Cardiac muscle cell (in vitro differentiated cells and primary cell): ENCODE measurements around the gene CKS1B. TPM values are rescaled to one million over a fixed set of nuclear protein-coding genes. Genes with fewer than 3 reads are reported as not detected.
A peak's percentile ranks its signal among the peaks of the same experiment; 100 is the strongest.

Source experiments
- DNase-seq, 2 donors: peaks; one replicate each; pipeline versions ENCODE4 v3.0.0 to v3.0.0-alpha.2; 2010 to 2017; ENCODE audit warnings: low read depth in 1 of 2, low spot score in 1 of 2
- H3K27ac ChIP-seq: fragments of 200-600 bp; sonication (generic); 2 replicates; pipeline ENCODE4 v1.5.1; 2016
- H3K27me3 ChIP-seq: fragments of 200-600 bp; sonication (generic); 2 replicates; pipeline ENCODE4 v1.6.0; 2016; ENCODE audit warnings: control low read depth
- H3K36me3 ChIP-seq: fragments of 200-600 bp; sonication (generic); 2 replicates; pipeline ENCODE4 v1.5.1; 2016; ENCODE audit warnings: control low read depth
- H3K4me1 ChIP-seq: fragments of 200-600 bp; sonication (generic); 2 replicates; pipeline ENCODE4 v1.8.1; 2017; ENCODE audit warnings: low read depth, mild to moderate bottlenecking, mixed run types
- H3K4me3 ChIP-seq: fragments of 200-600 bp; sonication (generic); 2 replicates; pipeline ENCODE4 v1.5.1; 2016; ENCODE audit warnings: mild to moderate bottlenecking
- H3K9me3 ChIP-seq: fragments of 200-600 bp; sonication (generic); 2 replicates; pipeline ENCODE4 v1.5.1; 2017; ENCODE audit warnings: low read depth, mild to moderate bottlenecking, control low read depth
- CTCF ChIP-seq: IDR thresholded peaks from 2 replicates; pipeline ENCODE4 v1.5.1; 2012; ENCODE audit warnings: low read depth, mild to moderate bottlenecking, low read length
- polyA plus RNA-seq: library from polyadenylated mRNA; unstranded; fragments of >200 nt; fragmentation: Nextera tagmentation; extraction: Ambion mirVana; gene quantifications from 2 replicates; pipeline ENCODE4 v1.2.1, GENCODE V29; 2016
- total RNA-seq: library from RNA; depleted of rRNA; stranded (reverse); fragments of >200 nt; gene quantifications from 2 replicates; pipeline ENCODE4 v1.2.3, GENCODE V29; 2016

The CKS1B gene
- total and polyA plus RNA-seq, 2 experiments from 2014 or later: 96.5 to 157 TPM

GRCh38 chr1:155005076-155006011 is 30.9 kb downstream of the CKS1B start:
- H3K4me1 ChIP-seq: no peaks in the 10 kb centered on the region
- no peaks in the 10 kb centered on the region for H3K9me3 ChIP-seq
- no peak for TF ChIP-seq CTCF
- no peak for DNase-seq
- H3K36me3 ChIP-seq: no peaks in the 10 kb centered on the region
- H3K4me3 ChIP-seq: no peak overlapping the region
- H3K27ac ChIP-seq: no peak overlapping the region
- H3K27me3 ChIP-seq: no peaks in the 10 kb centered on the region

DNA sequence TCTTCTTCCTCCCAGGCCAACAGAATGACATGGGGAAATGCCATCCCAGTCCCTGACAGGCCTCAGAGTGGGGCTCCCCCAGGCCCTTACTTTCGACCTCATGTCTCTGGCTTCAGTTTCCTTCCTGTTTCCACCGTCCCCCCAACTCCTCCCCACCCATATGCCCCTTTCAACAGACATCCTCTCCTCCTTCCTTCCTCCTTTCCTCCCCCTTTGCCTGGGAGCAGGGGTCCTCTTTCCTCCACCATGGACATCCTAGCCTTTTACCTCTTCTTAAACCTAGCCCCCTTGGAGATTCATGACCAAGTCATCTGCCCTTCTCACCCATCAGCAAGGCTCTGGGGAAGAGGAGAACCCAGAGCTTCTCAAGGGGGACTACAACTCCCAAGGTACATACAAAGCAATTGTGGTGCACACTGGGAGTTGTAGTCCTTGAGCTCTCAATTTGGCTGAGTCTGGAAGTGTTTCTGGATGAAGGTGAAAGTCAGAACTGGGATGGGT is 32.2 kb downstream of the CKS1B start:
- TF ChIP-seq CTCF: no peak
- DNase-seq: peak in 1 of 2 donors; percentile 41
- no peaks in the 10 kb centered on the region for H3K4me1 ChIP-seq

GRCh38 chr1:155007251-155007828 is 32.9 kb downstream of the CKS1B start:
- Histone ChIP-seq H3K27ac (no peak overlapping the region), H3K4me1 (no peaks in the 10 kb centered on the region), H3K4me3 (no peak overlapping the region), H3K36me3 (no peaks in the 10 kb centered on the region), H3K9me3 (no peaks in the 10 kb centered on the region), H3K27me3 (no peaks in the 10 kb centered on the region)
- no peak for TF ChIP-seq CTCF
- no peak for DNase-seq

More for the DNA sequence above, 32.2 kb downstream of the CKS1B start:
- Histone ChIP-seq H3K9me3 (no peaks in the 10 kb centered on the region), H3K27me3 (no peaks in the 10 kb centered on the region), H3K36me3 (no peaks in the 10 kb centered on the region), H3K4me3 (no peak overlapping the region), H3K27ac (no peak overlapping the region)

DNA sequence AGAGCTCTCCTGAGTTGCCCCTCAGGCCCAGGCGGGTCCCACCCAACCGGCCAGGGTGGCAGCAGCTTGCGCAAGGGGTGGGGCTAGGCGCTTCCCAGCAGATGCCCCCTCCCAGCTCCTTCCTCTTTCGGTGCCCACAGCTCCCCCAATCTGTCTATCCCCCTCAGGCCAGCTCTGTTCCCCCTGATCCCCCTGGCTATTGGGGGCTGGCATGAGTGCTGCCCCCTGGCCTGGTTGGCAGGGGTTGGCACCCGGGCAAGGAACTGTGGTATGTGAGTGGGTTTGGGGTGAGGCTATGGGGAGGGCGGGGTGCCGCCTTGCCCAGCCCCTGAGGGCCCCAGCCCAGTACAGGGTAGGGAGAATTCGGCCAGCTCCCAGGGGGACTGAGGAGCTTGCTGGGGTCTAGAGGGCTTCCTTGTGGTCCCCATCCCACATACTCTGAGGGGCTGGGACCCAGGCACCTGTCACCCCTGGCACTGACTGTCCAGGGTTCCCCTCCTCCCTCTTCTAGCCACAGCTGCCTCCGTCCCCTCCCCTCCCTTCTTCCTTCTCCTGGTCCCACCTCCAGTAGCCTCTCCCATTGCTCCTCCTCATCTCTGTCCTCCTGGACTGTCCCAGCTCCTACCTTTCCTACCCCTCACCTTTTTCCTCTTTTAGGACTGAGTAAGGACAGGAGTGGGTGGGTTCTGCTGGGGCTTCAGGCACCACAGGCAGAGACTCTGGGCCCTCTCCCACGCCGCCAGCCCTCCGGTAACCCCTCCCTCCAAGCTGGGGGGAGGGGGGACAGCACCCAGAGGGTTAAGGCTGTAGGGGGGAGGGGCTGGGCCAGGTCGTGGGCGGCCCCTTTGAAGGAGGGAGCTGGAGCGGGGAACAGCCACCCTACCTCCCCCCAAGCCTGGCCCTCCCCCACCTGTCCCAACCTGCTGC is 33.8 kb downstream of the CKS1B start:
- no peaks in the 10 kb centered on the region for H3K4me1 ChIP-seq

More for the DNA sequence above, 33.8 kb downstream of the CKS1B start:
- no peak for DNase-seq
- Histone ChIP-seq H3K36me3 (no peaks in the 10 kb centered on the region), H3K27me3 (no peaks in the 10 kb centered on the region), H3K4me3 (no peak overlapping the region), H3K9me3 (no peaks in the 10 kb centered on the region), H3K27ac (no peak overlapping the region)
- TF ChIP-seq CTCF: no peak
